ENCODE data around the gene CUX1.

GRCh38 chr7:102234801-102235550 is 417.6 kb downstream of the CUX1 start:
- TF ChIP-seq EZH2phosphoT487 (IDR thresholded peaks at IDR 0.05; ENCODE audit: borderline replicate concordance, low read length) (no peak), CTCF (conservative IDR thresholded peaks at IDR 0.05; ENCODE audit: low read depth, low read length) (no peak)
